ENCODE data around the gene LDLRAD4.
"Not testable (repeated sequence)": the region's sequence is repeated elsewhere in the genome, so short reads cannot be mapped to it uniquely, and the experiment has no call there.

LDLRAD4 gene

GRCh38 chr18:13253786-13254688 is 35.5 kb downstream of the LDLRAD4 start:
- no peak for DNase-seq

GRCh38 chr18:13254971-13255927 is 36.7 kb downstream of the LDLRAD4 start:
- DNase-seq: no peak

- DNase-seq: peak in 1 of 3 experiments; percentile 43
Measured at GRCh38 chr18:13256444-13257305, 38.1 kb downstream of the LDLRAD4 start.

GRCh38 chr18:13257361-13257980 is 38.9 kb downstream of the LDLRAD4 start:
- DNase-seq: no peak

- no peak for DNase-seq
Measured at GRCh38 chr18:13258921-13259320, 40.4 kb downstream of the LDLRAD4 start.

- DNase-seq: no peak
Measured at GRCh38 chr18:13259701-13260100, 41.1 kb downstream of the LDLRAD4 start.

- DNase-seq: no peak
Measured at GRCh38 chr18:13260197-13260934, 41.8 kb downstream of the LDLRAD4 start.

- DNase-seq: no peak
Measured at GRCh38 chr18:13260935-13261640, 42.5 kb downstream of the LDLRAD4 start.

- DNase-seq: no peak
Measured at GRCh38 chr18:13261661-13262357, 43.2 kb downstream of the LDLRAD4 start.

GRCh38 chr18:13262358-13262680 is 43.8 kb downstream of the LDLRAD4 start:
- DNase-seq: not testable (repeated sequence)

- DNase-seq: no peak
Measured at GRCh38 chr18:13262839-13263691, 44.5 kb downstream of the LDLRAD4 start.

- DNase-seq: no peak
Measured at GRCh38 chr18:13264091-13265007, 45.8 kb downstream of the LDLRAD4 start.

- DNase-seq: no peak
Measured at GRCh38 chr18:13265008-13265910, 46.7 kb downstream of the LDLRAD4 start.

- DNase-seq: no peak
Measured at GRCh38 chr18:13265911-13266217, 47.3 kb downstream of the LDLRAD4 start.

- no peak for DNase-seq
Measured at GRCh38 chr18:13266218-13267100, 47.9 kb downstream of the LDLRAD4 start.

- DNase-seq: no peak
Measured at GRCh38 chr18:13267431-13267873, 48.9 kb downstream of the LDLRAD4 start.

Measured in NCI-H1417 (cell line).